Erythroblast (primary cell): Measurements from ENCODE around the gene CDC42BPB.

ENCODE experiments used
- GATA1 ChIP-seq: IDR thresholded peaks from 2 replicates; pipeline ENCODE4 v1.6.1; 2011; ENCODE audit warnings: low read depth, mild to moderate bottlenecking, control low read depth, low read length, moderate library complexity
- POLR2A ChIP-seq: IDR thresholded peaks from 2 replicates; pipeline ENCODE4 v1.6.1; 2011; ENCODE audit warnings: mild to moderate bottlenecking, low read length

DNA sequence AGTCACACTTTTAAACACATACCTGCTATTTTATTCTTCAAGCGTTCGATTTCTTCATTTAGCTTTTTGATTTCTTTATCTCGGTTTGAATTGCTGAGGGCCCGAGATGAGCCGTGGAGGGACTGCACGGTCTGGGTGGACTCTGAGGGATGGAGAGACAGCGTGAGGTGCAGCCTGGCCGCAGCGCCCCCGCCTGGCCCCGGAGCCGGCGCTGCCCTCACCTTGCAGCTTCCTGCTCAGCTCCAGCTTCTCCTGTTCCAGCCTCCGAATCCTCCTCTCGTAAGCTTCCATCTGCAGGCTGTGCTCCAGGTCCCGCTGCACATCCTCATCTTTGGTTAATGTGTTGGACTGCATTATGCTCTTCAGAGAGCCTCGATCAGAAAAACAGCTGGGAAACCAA, 81.7 kb downstream of the CDC42BPB start:
- no peak for TF ChIP-seq POLR2A
- TF ChIP-seq GATA1, result no peak
